ENCODE results near the gene ARFRP1. TPM values are rescaled to one million over a fixed set of nuclear protein-coding genes. Genes with fewer than 3 reads are reported as not detected.
A peak's percentile ranks its signal among the peaks of the same experiment; 100 is the strongest.

The ARFRP1 gene
- total RNA-seq, 8 experiments from 2014 or later: 22.7 to 45.5 (median 35.1) TPM

- Histone ChIP-seq H3K4me3 (no peak overlapping the region), H3K27ac (no peak overlapping the region), H3K4me1 (replicated peaks in 1 of 2) (peaks cover 0 to 3% of the 10 kb centered on the region in 2 donors)
- 80 to 100% (median 93%) methylated on average over 1 to 3 of the region's 21 CpGs; no CpG with 5 or more reads in 7 of the 10 experiments for WGBS, 10 experiments
- ATAC-seq (replicated peaks in 6 of 8): no peak
- in situ Hi-C loops (cut with MboI; ENCODE audit: low pct_unique_long_range_greater_than_20kb in 2 of 9, low sequenced_read_pairs in 9 of 9, unreplicated experiment in 9 of 9): no loop called here
These were observed 13.8 kb downstream of the ARFRP1 start for GRCh38 chr20:63693733-63694583.

GRCh38 chr20:63693083-63693732 is 14.6 kb downstream of the ARFRP1 start:
- no peak for ATAC-seq (replicated peaks in 6 of 8)
- in situ Hi-C loops (cut with MboI; ENCODE audit: low pct_unique_long_range_greater_than_20kb in 2 of 9, low sequenced_read_pairs in 9 of 9, unreplicated experiment in 9 of 9): no loop called here
- H3K27ac ChIP-seq: no peak overlapping the region
- 93 to 94% methylated on average over 3 to 5 of the region's 10 CpGs; no CpG with 5 or more reads in 8 of the 10 experiments for WGBS, 10 experiments
- H3K4me3 ChIP-seq: no peak overlapping the region
- no peaks in the 10 kb centered on the region for H3K4me1 ChIP-seq (replicated peaks in 1 of 2)

GRCh38 chr20:63692436-63693082 is 15.2 kb downstream of the ARFRP1 start:
- WGBS, 10 experiments: 58 to 100% (median 81%) methylated on average over 1 to 8 of the region's 20 CpGs; no CpG with 5 or more reads in 5 of the 10 experiments
- in situ Hi-C loops (cut with MboI; ENCODE audit: low pct_unique_long_range_greater_than_20kb in 2 of 9, low sequenced_read_pairs in 9 of 9, unreplicated experiment in 9 of 9): no loop called here
- ATAC-seq (replicated peaks in 6 of 8): peak; percentile 1 to 53 (median 21)
- H3K4me3 ChIP-seq: no peak overlapping the region
- H3K27ac ChIP-seq: no peak overlapping the region
- peaks cover 0 to 3% of the 10 kb centered on the region in 2 donors for H3K4me1 ChIP-seq (replicated peaks in 1 of 2)

- no peak for ATAC-seq (replicated peaks in 6 of 8)
- WGBS, 10 experiments: 80 to 85% methylated on average over 1 to 5 of the region's 21 CpGs; no CpG with 5 or more reads in 8 of the 10 experiments
- peaks cover 7 to 10% of the 10 kb centered on the region in 2 donors for H3K4me1 ChIP-seq (replicated peaks in 1 of 2)
- H3K27ac ChIP-seq: no peak overlapping the region
- in situ Hi-C loops (cut with MboI; ENCODE audit: low pct_unique_long_range_greater_than_20kb in 2 of 9, low sequenced_read_pairs in 9 of 9, unreplicated experiment in 9 of 9): no loop called here
- no peak overlapping the region for H3K4me3 ChIP-seq
These were observed 15.9 kb downstream of the ARFRP1 start for GRCh38 chr20:63691711-63692435.

GRCh38 chr20:63690898-63691710 is 16.7 kb downstream of the ARFRP1 start:
- WGBS, 10 experiments: 40 to 100% (median 83%) methylated on average over 2 to 3 of the region's 24 CpGs; no CpG with 5 or more reads in 6 of the 10 experiments
- Histone ChIP-seq H3K27ac (no peak overlapping the region), H3K4me3 (no peak overlapping the region), H3K4me1 (replicated peaks in 1 of 2) (peaks cover 14 to 18% of the 10 kb centered on the region in 2 donors)
- no peak for ATAC-seq (replicated peaks in 6 of 8)
- in situ Hi-C loops (cut with MboI; ENCODE audit: low pct_unique_long_range_greater_than_20kb in 2 of 9, low sequenced_read_pairs in 9 of 9, unreplicated experiment in 9 of 9): no loop called here

- Histone ChIP-seq H3K4me3 (no peak overlapping the region), H3K27ac (no peak overlapping the region), H3K4me1 (replicated peaks in 1 of 2) (peaks cover 15 to 19% of the 10 kb centered on the region in 2 donors)
- in situ Hi-C loops (cut with MboI; ENCODE audit: low pct_unique_long_range_greater_than_20kb in 2 of 9, low sequenced_read_pairs in 9 of 9, unreplicated experiment in 9 of 9): no loop called here
- no CpG with 5 or more reads among the region's 40 CpGs for WGBS, 10 experiments
- ATAC-seq (replicated peaks in 6 of 8): no peak
These were observed 17.5 kb downstream of the ARFRP1 start for GRCh38 chr20:63690003-63690897.

GRCh38 chr20:63689046-63690002 is 18.5 kb downstream of the ARFRP1 start:
- H3K27ac ChIP-seq: no peak overlapping the region
- no peak overlapping the region for H3K4me3 ChIP-seq
- in situ Hi-C loops (cut with MboI; ENCODE audit: low pct_unique_long_range_greater_than_20kb in 2 of 9, low sequenced_read_pairs in 9 of 9, unreplicated experiment in 9 of 9): no loop called here
- H3K4me1 ChIP-seq (replicated peaks in 1 of 2): peaks cover 15 to 19% of the 10 kb centered on the region in 2 donors
- no peak for ATAC-seq (replicated peaks in 6 of 8)
- 80 to 100% (median 100%) methylated on average over 1 to 2 of the region's 44 CpGs; no CpG with 5 or more reads in 7 of the 10 experiments for WGBS, 10 experiments

- H3K4me1 ChIP-seq (replicated peaks in 1 of 2): peaks cover 15 to 19% of the 10 kb centered on the region in 2 donors
- no peak for ATAC-seq (replicated peaks in 6 of 8)
- WGBS, 10 experiments: 83 to 100% (median 97%) methylated on average over 1 to 5 of the region's 31 CpGs; no CpG with 5 or more reads in 4 of the 10 experiments
- in situ Hi-C loops (cut with MboI; ENCODE audit: low pct_unique_long_range_greater_than_20kb in 2 of 9, low sequenced_read_pairs in 9 of 9, unreplicated experiment in 9 of 9): no loop called here
- H3K27ac ChIP-seq: no peak overlapping the region
- H3K4me3 ChIP-seq: no peak overlapping the region
These were observed 19.3 kb downstream of the ARFRP1 start for GRCh38 chr20:63688228-63689045.

GRCh38 chr20:63687419-63688178 is 20.2 kb downstream of the ARFRP1 start:
- ATAC-seq (replicated peaks in 6 of 8): peak in 3 of 8 experiments; percentile 0 to 3 (median 3)
- Histone ChIP-seq H3K27ac (peak overlapping the region in 1 of 2 donors; percentile 81), H3K4me1 (replicated peaks in 1 of 2) (peaks cover 15 to 19% of the 10 kb centered on the region in 2 donors), H3K4me3 (no peak overlapping the region)
- 100% methylated on average over 1 of the region's 29 CpGs; no CpG with 5 or more reads in 9 of the 10 experiments for WGBS, 10 experiments
- in situ Hi-C loops (cut with MboI; ENCODE audit: low pct_unique_long_range_greater_than_20kb in 2 of 9, low sequenced_read_pairs in 9 of 9, unreplicated experiment in 9 of 9): no loop called here

Measured in motor neuron (in vitro differentiated cells).